ENCODE results near the gene DYNLT1.
"Not testable (repeated sequence)": the region's sequence is repeated elsewhere in the genome, so short reads cannot be mapped to it uniquely, and the experiment has no call there.

The DYNLT1 gene

DNA sequence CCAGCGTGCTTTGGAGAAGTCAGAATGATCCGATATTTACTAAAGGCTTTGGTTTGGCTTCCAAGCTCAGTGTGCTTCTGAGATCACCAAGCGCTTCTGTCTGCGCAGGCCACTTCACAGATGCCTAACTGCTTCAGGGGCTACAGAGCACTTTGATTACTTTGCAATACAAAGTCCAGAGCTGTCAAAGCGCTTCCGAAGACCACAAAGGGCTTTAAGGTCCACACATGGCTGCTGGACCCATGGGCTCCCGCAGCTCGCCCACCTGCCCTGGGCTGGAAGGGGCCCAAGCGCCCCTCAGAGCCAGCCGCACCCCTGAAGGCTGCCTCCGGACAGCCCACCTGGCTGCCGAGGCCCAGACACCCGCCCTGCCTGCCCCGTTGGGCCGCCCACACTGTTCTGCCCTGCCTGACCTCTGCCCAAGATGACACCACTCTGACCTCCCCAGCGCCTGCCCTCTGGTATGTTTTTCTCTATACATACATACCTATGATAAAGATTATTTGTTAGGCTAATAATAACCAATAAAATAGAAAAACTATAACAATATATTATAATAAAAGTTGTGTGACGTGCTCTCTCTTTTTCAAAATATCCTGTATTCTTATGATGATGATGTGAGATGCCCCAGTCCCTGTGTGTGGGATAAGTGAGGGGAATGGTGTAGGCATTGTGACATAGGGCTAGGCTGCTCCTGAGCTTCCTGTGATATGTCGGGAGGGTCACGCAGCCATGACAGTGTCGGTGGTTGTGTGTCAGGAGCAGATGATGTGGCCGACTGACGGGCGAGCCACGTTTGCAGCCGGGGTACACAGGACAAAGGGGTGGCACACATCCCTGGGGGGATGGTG lies 22.6 kb downstream of the DYNLT1 start:
- DNase-seq: peak; percentile 10

DNA sequence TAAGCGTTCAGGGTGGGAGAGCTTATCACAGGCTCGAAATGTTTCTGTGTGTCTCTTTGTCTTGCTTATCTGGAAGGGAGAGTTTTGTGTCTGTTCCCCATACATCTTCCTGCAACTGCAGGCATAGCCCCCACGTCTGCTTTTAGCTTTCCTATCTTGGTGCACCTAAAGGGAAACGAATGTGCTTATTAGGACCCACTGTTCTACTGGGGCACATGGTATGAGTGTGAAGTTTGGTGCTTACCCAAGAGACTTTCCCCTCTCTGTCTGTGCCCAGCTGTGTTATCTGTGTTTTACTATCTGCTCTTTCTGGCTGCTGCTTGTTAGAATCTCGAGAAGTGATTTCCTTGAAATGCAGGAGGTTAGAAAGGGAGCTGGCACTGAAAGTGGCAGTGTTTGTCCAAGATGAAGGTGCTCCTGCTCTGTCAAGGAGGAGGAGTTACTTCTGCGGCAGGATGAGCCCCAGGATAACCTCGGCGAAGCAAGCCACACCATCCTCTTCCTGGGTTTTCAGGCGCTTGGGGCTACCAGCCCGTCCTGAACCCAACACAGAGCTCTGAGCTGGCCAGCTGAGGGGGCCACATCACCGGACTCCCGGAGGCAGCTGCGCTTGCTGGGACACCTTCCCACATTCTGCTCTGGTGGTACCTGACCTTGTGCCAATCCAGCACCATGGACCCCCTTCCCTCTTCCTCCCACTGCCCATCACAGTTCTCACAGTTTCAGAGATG lies 23.4 kb downstream of the DYNLT1 start:
- peak; percentile 5 for DNase-seq

DNA sequence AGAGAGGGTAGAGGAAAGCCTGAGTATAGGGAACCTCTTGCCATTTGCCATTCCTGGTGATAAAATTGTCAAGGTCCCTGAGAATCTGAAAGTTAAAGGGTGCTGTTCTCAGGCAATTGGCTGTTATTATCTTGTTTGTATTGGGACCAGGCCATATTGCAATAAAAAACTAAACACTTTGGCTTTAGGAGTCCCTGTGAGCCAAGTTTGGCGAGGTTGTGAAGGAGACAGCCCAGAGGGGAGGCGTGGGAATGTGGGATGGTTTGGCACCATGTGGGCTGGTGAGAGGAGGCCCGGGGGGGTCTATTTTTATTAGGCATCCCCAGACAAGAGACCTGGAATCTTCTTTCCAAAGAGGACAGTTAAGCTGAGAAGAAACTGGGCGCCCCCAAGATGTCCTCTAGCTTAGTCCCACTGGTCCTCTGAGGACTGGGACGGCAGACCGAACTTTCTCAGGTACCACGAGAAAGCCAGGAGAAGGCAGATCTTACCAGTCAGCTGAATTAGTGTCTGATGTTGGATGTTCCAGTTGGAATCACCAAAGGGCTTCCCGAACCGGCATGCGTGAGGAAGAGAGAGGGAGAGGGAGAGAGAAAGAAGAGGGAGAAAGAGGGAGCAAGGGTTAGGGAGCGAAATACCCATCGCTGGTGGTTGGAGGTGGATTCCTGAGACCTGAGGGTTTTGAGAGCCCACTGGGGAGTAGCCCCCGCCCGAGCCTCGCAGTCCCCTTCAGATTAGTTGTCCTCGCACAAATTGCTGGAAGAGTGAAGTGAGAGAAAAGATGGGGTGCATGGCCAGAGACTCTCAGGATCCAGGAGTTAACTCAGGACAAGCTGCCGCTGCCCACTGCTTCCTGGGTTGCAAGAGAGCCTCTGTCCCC lies 24.4 kb downstream of the DYNLT1 start:
- no peak for DNase-seq

DNA sequence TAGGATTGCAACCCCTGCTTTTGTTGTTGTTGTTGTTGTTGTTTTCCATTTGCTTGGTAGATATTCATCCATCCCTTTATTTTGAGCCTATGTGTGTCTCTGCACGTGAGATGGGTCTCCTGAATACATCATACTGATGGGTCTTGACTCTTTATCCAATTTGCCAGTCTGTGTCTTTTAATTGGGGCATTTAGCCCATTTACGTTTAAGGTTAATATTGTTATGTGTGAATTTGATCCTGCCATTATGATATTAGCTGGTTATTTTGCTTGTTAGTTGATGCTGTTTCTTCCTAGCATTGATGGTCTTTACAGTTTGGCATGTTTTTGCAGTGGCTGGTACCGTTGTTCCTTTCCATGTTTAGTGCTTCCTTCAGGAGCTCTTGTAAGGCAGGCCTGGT lies 26.3 kb downstream of the DYNLT1 start:
- DNase-seq: not testable (repeated sequence)

DNA sequence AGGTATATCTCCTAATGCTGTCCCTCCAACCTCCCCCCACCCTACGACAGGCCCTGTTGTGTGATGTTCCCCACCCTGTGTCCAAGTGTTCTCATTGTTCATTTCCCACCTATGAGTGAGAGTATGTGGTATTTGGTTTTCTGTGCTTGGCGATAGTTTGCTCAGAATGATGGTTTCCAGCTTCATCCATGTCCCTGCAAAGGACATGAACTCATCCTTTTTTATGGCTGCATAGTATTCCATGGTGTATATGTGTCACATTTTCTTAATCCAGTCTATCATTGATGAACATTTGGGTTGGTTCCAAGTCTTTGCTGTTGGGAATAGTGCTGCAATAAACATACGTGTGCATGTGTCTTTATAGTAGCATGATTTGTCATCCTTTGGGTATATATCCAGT lies 29.9 kb downstream of the DYNLT1 start:
- DNase-seq: not testable (repeated sequence)

DNA sequence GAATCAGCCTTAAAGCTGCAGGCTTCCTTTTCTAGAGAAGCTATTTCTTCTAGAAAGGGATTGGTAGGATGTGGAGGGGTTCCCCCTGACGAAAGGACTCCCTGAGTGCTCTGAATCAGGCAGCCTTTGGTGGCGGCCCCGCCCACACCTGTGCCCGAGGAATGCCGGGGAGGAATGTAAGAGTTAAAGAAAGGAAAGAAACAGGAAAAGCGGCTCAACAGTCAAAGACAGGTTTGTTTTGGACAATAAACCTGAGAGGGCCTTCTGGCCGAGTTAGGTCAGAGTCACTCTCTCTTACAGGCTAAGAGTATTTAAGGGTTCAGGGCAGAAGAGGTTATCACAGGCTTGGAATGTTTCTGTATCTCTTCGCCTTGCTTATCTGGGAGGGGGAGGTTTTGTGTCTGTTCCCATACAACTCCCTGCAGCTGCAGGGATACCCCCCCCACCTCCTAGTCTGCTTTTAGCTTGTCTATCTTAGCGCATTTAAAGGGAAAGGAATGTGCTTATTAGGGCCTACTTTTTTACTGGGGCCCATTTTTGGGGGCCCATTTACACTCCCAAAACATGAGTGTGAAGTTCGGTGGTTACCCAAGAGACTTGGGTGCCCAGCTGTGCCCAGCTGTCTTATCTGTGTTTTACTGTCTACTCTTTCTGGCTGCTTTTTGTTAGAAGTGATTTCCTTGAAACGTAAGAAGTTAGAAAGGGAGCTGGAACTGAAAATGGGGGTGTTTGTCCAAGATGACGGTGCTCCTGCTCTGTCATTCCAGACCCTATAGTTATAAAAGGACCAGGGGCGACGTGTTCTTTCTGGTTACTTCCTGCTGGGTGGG lies 32.8 kb downstream of the DYNLT1 start:
- no peak for DNase-seq

DNA sequence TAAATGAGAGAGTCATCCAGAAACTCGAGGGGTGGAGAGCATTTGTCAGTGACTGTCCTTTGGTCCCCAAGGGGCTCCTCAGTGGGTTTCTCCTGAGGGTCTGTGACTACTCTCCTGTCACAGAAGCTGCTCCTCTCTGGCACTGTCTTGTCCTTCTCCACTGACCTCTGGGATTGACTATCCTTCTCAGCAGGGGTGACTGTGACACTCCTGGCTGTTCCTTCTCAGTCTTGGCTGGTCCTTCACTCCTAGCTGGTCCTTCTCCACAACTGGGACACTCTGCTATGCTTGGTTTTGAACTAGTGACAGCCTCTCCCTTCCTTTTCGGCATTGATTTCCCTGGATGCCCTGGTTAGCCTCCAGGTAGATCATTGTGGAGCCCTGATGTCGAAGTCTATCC lies 33.5 kb downstream of the DYNLT1 start:
- no peak for DNase-seq

DNA sequence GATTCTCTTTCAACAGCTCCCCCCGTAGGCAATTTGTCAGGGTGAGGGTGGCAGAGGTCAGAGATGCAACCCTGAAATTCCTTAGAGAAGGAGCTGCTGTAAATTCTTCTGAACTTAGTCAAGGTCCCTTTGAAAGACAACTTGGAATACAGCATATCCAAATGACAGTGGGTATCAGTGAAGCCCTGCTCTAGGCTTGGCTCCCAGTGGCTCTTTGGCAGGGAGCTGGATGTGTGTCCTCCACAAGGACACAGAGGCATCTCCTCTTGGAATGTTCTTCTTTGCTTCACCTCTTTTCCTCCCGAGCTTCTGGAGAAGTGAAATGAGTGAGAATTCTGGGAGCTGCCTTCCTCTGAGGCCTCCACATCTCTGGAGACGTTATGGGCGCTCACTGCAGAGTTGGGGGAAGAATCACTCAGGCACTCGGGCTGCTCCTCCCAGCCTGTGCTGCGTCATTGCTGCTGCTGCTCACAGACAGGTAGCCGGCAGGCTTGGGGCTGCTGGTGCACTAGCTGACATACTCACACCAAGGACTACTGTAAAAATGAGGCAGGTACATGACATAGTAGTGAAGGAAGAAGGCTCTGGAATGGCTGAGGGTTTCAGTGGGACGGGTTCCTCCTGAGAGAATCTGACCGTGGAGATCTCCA lies 34.1 kb downstream of the DYNLT1 start:
- DNase-seq: no peak

DNA sequence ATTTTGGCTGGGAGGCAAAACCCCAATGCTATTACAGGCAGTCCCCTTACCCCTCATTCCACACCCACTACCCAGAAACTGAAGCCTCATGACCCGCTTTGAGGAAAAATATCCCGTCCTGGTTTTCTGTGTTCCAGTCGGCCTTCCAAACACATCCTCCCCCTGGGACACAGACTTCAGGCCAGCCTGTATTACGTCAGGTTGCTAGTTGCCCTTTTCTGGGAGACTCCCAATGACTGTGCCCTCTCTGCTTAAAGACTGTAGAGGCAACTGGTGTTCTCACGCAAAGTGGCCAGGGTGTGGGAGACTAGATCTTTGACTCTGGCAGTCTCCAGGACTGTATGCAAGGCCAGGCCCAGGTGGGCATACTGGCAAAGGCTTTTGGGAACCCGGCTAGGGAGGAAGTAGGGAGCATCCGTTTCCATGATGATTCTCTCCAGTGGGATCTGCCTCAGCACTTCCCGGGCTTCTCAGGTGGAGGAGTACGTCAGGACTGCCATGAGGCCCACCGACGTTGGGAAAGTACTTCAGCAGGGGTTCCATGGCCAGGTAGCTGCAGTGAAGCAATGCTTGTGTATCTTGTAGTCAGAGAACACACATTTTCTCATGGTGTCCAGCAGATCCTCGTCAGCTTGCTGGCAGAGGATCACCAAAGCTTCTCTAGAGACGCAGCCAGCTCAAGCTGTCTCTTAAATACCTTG lies 34.9 kb downstream of the DYNLT1 start:
- no peak for DNase-seq

DNA sequence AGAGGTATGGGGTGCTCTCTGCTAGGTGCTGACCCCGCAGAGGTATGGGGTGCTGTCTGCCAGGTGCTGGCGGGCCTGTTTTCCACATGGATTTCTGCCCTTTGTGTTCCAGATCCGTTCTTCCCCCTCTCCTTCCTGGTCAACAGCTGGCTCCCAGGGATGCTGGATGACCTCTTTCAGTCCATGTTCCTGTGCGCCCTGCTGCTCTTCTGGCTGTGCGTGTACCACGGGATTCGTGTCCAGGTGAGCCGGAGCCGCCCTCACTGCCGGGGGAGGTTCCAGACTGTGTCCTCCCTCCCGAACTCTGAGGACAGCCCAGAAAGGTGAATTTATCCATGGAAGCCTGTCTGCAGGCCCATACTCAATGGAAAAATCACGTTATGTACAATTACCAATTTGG lies 36.3 kb downstream of the DYNLT1 start:
- no peak for DNase-seq

DNA sequence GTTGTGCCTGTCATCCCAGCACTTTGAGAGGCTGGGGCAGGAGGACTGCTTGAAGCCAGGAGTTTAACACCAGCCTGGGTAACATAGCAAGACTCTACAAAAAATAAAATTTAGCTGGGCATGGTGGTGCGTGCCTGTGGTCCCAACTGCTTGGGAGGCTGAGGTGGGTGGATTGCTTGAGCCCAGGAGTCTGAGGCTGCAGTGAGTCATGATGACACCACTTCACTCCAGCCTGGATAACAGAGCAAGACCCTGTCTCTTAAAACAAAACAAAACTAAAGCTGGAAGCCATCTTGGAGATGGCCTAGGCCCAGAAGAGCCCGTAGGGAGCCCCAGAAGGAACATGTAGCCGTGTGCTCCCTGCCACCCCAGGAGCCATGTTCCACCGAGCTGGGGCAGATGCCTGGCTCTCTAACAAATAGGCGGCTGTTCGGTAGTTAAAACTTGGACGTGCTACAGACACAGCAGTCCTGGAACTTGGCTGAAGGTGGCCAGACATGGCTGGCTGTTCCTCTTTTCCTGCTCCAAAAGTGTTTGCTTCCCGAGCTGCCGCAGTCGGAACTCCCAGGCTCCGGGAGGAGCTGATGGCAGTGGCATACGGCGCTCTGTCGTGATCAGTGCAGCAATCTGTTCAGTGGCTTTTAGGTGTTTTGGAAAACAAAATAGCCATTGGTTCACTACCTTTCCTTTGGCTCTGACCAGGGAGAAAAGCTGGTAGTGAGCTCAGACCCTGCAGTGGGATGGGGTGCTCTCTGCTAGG lies 37.0 kb downstream of the DYNLT1 start:
- DNase-seq: no peak

DNA sequence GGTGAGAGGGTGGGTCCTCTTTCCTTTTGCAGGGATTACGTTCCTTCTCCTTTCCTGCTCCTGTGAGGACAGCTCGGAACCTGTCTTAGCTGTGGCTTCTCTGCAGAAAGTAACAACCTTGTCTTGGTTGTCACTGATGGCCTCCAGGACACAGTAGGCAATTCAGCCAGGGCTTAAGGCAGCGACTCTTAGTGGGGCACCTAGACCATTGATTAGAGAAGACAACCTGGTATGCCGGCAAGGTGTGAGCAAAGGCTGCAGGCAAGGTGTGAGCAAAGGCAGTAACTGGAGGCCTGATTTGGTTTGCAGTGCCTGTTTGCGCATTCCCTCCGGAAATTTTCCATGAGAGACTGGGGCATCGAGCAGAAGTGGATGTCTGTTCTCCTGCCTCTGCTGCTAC lies 37.6 kb downstream of the DYNLT1 start:
- DNase-seq: no peak

DNA sequence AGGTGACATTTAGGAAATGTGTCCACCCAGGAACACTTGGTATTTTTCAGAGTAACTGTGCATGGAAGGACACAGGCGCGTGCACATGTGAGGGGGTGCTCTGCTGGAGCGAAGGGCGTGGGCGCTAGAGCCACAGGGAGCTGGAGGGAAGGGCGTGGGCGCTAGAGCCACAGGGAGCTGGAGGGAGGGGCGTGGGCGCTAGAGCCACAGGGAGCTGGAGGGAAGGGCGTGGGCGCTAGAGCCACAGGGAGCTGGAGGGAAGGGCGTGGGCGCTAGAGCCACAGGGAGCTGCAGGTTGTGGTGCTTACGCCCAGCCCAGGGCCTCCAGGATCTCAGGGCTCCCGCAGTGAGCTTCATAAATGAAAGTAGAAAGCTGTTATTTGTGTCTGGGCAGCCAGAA lies 38.5 kb downstream of the DYNLT1 start:
- DNase-seq: not testable (repeated sequence)

DNA sequence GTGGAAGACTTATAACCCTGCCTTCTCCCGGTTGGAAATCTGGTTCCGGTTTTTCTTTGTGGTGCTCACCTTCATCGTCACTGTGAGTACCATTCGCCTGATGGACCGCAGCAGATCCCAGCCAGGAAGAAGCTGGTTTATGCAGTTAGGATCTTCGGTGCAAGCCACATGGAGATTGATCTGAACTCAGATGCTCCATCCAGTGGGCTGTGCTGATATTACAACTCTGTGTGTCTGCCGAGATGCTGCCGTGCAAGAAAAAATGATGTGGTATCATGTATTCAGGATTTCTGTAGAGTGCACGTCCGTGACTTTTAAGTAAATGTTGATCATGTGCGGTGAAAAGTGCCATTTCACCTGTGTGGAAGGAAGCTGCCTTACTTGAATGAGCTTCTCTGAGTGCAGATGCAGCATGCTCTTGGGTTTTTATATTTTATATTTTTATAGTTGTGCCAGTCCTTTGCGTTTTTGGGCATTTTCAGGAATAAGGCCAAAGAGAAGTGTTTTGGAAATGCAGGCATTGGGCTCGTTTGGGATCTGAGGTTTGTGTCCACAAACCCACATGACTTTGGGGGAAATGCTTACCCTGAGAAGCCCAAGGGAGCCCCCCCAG lies 39.2 kb downstream of the DYNLT1 start:
- peak; percentile 56 for DNase-seq

DNA sequence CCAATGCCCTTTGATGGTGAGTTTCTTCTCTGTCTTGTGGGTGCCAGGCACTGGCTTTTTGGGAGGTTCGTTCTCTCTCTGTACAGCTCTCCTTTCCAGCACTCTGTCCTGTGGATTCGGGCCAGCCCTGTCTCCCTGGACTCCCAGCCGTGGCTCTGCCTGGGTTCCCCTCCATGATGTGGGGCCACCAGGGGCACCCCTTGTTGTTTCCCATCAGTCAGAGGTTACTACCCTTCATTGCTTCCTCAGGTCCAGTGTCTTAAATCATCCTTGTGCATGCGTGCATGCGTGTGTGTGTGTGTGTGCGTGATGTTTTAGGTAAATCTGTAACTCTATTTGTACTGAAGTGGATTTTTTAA lies 40.5 kb downstream of the DYNLT1 start:
- no peak for DNase-seq

DNA sequence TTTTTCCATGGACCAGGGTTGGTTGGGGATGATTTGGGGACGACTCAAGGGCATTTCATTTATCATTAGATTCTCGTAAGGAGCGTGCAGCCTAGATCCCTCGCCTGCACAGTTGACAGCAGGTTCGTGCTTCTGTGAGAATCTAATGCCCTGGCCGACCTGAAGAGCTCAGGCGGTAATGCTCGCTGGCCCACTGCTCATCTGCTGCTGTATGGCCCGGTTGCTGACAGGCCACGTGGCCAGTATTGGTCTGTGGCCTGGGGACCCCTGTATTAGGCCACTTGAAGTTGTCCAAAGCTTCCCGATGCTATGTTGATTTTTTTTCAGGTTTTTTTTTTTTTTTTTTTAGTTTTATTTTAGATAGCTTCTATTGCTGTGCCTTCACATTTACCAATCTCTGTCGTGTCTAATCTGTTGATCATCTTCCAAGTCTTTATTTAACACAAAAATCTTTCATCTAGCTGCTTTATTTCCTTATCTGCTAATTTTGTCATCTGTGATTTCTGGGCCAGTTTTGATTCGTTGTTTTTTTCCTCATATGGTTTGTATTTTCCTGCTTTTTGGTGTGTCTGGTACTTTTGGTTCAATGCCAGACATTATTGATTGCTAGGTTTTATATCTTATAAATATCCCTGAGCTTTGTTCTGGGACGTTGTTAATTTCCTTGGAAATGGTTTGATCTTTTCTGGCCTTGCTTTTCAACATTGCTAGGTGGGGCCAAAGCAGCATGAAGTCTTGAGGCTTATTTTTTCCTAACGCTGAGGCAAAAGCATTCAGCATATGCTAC lies 41.1 kb downstream of the DYNLT1 start:
- DNase-seq: no peak

DNA sequence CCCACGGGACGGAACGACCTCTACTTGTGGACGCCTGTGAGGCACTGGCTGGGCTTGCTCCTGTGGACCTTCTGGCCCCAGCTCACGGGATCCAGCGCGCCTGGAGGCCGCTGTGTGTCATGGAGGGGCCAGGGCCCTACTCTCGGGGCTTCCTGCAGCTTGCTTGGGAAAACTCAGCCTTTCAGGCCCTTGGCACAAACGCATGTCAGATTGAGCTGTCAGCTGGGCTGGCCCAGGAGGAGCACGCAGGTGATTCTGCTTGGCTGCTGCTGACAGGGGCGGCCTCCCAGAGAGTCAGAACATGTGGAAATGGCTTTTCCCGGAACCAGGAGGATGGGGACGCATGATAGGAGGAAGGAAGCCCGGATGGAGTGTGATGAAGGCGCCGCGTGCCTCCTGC lies 44.9 kb downstream of the DYNLT1 start:
- DNase-seq: no peak

DNA sequence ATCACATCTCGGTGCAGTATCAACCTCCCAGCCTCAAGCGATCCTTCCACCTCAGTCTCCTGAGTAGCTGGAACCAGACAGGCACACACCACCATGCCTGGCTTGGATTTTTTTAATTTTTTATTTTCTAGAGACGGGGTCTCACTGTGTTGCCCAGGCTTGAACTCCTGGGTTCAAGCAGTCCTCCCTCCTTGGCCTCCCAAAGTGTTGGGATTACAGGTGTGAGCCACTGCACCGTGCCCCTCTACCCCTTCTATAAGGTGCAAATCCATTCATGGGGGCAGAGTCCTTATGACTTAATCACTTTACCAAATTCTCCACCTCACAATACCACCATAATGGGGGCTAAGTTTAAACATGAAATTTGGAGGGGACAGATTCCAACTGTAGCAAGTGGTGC lies 47.0 kb downstream of the DYNLT1 start:
- no peak for DNase-seq

DNA sequence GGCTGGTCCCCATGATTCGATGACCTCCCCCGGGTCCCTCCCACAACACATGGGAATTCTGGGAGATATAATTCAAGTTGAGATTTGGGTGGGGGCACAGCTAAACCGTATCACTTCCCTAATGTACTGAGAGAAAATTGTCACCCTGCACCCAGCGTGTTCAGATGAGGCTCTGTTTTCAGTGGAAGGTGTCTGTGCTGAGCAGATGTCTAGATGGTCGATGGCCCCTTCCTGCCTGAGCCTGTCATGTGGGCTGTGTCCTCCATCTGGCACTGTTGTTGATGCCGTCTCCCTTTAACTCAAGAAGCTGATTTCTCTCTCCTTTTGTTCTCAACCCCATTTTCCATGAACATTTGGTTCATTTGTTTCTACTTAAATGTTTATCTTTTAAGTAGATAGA lies 47.7 kb downstream of the DYNLT1 start:
- DNase-seq: no peak
